GM21723 (cell line): ENCODE results near the gene HARS2.
A peak's percentile ranks its signal among the peaks of the same experiment; 100 is the strongest.
"Not testable (repeated sequence)": the region's sequence is repeated elsewhere in the genome, so short reads cannot be mapped to it uniquely, and the experiment has no call there.

ENCODE experiments used
- ATAC-seq: cut with Tn5 transposase; IDR thresholded peaks from one replicate; pipeline ENCODE4 v1.9.1; 2021; ENCODE audit warnings: mild to moderate bottlenecking, moderate library complexity; ENCODE audit not compliant: unreplicated experiment

Gene HARS2

DNA sequence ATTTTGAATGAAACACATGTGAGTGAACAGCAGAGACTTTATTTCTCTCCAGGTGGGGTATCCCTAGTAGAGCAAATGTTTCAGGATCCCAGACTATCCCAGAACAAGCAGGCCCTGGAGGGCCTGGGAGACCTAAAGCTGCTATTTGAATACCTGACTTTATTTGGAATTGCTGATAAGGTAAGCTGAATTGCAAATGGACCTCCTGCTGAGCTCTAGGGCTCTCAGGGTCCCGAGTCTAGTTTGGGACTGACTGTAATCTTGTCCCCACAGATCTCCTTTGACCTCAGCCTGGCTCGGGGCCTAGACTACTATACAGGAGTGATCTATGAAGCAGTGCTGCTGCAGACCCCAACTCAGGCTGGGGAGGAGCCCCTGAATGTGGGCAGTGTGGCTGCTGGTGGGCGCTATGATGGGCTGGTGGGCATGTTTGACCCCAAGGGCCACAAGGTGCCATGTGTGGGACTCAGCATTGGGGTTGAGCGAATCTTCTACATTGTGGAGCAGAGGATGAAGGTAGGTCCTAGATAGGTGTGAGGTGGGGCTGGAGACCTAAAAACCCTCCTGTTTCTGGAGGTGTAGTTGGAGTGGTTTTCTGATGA lies 5.7 kb downstream of the HARS2 start:
- no peak for ATAC-seq

DNA sequence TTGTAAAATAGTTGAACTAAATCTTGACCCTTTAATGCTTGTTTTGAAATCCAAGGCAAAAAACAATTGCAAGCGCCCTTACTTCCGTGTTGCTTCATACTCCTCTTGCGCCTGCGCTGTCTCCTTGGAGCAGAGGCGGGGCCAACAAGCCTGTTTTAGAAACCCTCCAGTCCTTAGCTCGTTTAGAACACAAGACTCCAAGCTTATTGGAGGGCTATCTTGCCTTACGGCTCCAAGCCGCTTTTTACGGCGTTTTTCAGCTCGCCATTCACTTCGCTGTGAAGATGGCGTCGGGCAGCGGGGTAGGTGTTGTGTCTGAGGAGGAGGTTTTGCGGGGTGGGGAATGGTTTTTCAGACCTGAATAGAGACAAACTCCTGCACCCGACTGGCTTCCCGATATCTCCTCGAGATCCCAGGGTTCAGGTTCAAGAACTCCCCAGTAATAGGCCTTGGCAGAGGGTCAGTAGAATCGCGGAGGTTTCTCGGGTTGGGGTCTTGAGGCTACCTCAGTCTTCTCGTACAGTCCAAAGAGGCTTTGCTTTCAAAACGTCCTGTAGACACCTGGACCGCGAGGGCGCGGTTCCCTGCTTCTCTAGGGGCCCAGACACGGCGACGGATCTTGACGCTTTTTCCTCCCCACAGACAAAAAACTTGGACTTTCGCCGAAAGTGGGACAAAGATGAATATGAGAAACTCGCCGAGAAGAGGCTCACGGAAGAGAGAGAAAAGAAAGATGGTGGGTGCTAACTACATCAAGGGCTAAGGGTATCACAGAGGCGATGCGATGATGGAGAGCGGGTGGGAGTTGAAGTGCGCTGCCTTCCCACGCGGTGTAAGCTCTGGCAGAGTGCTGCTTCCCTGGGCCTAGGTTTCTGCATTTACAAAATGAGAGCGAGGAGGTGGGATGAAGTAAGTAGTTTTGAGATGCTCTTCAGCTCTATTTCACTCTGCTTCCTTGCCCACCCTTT lies 9.2 kb downstream of the HARS2 start, which contains the start of gene ZMAT2:
ZMAT2 (plus strand) TSS at position 271 of the 968 bp plus-strand sequence; CDS start at position 285, 14 bp downstream.
- ATAC-seq: peak; percentile 99

DNA sequence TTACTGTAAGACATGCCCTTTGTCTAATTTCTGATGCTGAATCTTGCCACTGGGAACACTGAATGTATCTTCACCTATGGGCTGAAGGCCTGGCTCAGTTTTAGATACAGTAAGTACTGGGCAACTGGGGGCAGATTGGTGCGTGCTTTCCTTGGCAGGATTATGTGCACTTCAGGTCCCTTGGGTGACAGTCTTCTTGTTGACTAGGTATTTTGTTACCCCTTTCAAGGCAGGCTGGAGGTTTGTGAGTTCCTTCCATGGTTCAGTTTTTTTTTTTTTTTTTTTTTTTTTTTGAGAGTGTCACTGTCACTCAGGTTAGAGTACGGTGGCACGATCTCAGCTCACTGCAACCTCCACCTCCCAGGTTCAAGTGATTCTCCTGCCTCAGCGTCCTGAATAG lies 16.6 kb downstream of the HARS2 start:
- ATAC-seq: no peak

DNA sequence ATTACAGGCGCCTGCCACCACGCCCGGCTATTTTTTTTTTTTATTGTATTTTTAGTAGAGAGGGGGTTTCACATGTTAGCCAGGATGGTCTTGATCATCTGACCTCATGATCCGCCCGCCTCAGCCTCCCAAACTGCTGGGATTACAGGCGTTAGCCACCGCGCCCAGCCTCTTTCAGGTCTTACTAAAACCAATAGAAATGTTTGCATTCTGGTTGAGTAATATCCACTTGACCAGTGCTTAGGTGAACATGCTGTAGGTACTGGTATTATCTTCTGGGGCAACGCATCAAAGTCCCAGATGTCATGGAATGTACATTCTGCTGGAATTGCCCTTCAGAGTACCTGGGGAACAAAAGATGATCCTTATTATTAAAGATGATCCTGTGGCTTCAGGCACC lies 17.5 kb downstream of the HARS2 start:
- ATAC-seq: not testable (repeated sequence)

DNA sequence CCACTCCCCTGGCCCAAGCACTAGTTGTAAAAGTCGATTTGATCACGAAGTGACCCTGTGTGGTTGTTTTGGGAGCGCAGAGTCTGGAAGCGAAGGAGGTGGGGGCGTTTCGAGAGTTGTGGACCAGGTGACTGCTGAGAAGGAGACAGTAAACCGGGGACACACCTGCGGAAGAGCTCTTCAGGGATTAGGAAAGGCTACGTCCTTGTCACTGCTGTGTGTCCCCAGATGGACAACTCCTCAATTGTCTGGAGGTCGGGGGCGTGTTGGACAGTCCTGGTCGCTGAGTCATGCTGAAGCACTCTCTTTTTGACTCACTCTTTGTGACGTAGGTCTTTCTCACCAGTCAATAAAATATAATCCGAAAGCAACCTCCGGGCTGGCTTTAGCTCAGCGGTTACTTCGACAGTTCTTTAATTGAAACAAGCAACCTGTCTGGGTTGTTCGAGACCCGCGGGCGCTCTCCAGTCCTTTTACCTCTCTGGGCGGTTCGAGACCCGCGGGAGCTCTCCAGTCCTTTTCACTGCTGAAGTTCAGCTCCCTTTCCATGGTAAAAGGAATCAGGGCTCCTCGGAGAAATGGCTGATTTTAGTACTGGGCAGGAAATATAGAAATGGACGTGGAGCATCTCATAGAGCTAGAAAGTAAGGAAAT lies 19.8 kb downstream of the HARS2 start:
- ATAC-seq: peak; percentile 93

DNA sequence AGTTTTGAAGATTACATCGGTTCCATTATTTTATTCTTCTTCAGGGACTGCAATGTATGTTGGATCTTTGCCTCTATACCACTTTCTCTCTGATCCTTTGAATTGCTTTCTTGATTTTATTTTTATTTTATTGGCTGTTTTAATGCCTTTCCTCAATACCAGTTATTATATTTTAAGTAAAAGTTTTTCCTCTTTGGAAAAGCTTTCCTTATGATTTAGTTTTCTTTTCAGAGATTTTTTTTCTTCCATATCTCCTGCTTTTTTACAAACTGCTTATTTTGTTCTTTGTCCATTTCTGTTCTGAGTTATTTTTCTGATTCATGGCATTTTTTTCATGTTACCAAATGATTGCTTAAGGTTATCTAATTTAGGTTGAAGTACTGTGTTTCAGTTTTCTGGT lies 20.5 kb downstream of the HARS2 start:
- no peak for ATAC-seq

DNA sequence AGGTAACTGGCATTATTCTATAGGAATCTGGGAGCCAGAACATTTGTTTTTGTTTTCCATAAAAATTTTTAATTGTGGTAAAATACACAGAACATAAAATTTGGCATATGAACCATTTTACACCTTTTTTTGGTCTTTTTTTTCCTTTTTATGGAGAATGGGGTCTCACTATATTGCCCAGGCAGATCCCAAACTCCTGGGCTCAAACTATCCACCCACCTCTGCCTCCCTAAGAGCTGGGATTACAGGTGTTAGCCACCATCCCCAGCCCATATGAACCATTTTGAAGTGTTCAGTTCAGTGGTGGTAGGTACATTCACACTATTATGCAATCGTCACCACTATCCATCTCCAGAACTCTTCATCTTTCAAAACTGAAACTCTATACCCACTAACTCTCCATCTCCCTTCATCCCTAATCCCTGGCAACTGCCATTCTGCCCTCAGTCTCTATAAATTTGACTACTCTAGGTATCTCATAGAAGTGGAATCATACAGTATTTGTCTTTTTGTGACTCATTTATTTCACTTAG lies 22.4 kb downstream of the HARS2 start:
- ATAC-seq: no peak

DNA sequence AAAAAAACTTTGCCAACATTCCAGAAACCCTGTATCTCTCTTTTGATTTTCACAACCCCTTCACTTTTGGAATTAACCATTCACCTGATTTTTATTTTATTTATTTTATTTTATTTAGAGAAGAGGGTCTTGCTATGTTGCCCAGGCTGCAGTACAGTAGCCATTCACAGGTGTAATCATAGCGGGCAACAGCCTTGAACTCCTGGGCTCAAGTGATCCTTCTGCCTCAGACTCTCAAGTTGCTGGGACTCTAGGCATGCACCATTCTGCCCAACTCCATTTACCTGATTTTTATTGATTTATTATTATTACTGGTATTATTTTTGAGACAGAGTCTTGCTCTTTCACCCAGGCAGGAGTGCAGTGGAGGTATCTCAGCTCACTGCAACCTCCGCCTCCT lies 25.0 kb downstream of the HARS2 start:
- not testable (repeated sequence) for ATAC-seq

DNA sequence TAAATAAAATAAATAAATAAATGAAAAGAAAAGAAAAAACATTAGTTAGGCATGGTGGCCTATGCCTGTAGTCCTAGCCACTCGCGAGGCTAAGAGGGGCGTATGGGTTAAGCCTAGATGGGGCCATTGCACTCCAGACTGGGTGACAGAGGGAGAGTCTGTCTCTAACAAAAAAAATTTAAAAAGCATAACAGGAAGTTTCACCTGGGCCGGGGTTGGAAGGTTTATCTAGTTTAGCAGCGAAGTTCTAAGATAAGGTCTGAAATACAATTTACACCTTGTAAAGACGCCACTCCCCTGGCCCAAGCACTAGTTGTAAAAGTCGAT lies 27.0 kb downstream of the HARS2 start:
- ATAC-seq: no peak

DNA sequence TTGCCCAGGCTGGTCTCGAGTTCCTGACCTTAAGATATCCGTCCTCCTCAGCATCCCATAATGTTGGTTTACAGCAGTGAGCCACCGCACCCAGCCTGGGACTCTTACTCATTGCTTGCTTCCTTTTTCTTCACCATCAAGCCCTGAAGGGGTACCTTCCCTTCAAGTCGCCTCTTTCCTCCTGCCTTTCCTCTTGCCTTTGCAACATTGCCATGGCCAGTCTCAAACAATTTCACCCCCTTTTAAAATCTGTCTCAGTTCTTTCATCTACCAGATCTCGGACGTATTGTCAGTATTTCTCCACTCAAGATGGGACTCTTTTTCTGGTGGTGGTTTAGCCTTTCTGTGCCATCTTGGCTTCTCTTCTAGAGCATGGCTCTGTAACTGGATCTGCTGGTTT lies 29.5 kb downstream of the HARS2 start:
- ATAC-seq: peak; percentile 14

DNA sequence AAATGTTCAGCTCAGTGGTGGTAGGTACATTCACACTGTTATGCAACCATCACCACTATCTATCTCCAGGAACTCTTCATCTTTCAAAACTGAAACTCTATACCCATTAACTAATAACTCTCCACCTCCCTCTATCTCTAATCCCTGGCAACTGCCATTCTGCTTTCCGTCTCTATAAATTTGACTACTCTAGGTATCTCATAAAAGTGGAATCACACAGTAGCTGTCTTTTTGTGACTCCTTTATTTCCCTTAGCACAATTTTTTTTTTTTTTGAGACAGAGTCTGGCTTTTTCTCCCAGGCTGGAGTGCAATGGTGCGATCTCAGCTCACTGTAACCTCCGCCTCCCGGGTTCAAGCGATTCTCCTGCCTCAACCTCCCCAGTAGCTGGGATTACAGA lies 30.1 kb downstream of the HARS2 start:
- not testable (repeated sequence) for ATAC-seq

DNA sequence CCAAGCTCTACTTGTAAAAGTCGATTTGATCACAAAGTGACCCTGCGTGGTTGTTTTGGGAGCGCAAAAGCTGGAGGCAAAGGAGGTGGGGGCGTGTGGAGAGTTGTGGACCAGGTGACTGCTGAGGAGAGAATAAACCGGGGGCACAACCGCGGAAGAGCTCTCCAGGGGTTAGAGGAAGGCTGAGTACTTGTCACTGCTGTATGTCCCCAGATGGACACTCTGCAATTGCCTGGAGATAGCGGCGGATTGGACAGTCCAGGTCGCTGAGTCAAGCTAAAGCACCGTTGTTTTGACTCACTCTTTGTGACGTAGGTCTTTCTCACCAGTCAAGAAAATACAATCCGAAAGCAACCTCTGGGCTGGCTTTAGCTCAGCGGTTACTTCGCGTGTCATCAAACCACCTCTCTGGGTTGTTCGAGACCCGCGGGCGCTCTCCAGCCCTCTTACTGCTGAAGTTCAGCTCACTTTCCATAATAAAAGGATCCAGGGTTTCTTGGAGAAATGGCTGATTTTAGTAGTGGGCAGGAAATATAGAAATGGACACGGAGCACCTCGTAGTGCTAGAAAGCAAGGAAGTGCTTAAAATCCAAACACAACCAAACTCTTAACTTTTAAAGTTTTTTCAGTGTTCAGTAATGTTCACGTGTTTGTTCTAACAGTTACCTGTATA lies 34.7 kb downstream of the HARS2 start:
- peak; percentile 94 for ATAC-seq

DNA sequence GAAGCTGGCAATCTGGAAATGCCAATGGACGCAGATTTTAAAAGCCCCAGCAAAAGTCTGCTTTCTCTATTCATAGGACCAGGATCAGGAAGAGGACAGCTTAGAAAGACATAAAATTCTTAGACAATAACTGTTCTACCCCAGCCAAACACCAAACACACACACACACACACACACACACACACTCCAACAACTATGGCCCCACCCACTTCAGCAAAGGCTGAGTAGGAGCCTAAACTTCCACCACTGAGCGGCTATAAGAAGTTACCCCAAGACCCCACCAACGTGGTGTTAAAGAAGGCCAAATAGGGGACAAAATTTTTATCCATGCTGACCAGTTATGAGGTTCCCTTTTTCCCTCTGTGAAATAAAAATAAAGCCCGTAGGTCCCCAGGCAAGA lies 41.8 kb downstream of the HARS2 start:
- no peak for ATAC-seq

DNA sequence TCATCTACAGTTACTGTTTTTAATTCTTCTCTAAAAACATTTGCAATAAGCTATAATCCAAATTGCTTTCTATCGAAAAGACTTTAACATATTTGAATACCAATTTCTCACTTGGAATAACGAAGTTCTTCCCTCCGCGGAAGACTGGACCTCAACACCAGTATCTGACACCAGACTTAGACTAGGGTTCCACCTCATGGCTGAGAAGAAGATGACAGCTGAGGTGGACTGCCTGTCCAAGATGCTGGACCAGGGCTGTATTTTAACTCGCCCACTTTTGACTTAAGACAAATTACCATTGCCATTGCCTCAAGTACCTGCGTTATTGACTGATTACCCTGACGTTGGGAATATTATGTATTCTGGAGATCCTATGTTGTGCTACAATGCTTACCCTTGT lies 43.1 kb downstream of the HARS2 start:
- no peak for ATAC-seq

DNA sequence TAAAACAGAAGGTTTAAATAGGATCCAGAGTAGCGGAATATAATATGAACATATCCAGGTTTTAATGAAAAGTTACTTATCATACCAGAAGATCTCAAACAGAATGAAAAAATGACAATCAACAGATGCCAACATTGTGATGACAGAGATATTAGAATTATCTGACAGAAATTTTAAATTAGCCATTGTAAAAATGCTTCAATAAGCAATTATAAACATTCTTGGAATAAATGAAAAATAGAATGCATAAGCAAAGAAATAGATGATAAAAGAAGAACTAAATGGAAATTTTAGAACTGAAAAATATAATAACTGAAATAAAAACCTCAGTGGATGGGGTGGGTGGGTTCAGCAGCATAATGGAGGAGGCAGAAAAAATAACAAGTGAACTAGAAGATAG lies 46.2 kb downstream of the HARS2 start:
- ATAC-seq: no peak

DNA sequence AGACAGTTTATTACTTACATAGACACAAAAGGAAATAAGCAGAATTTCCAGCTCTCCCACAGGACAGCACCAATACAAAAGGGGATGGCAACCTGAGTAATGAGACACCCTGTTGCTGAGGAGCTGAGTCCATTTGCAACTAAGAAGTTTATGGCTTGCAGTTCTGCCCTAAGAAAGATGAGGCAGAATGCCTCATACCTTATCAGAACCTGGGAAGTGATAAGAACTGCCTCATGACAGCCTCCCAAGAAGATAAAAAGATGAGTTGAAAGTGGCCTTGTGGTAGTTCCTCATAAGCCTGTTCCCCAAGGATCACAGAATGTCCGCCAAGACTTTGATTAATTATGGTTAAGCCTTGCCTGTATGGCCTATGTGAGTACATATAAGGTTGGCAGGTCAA lies 50.7 kb downstream of the HARS2 start:
- ATAC-seq: no peak
